Measurements from ENCODE around the gene REXO4. TPM values are rescaled to one million over a fixed set of nuclear protein-coding genes. Genes with fewer than 3 reads are reported as not detected.

Gene REXO4
- total RNA-seq, 4 donors from 2014 or later = 21.5 to 26.0 (median 21.7) TPM

- intact Hi-C loops (cut with DNase I) = no loop called here
- Histone ChIP-seq H3K36me3 (no peaks in the 10 kb centered on the region), H3K27me3 (peaks cover 0 to 49% (median 2%) of the 10 kb centered on the region in 4 donors), H3K9me3 (no peaks in the 10 kb centered on the region), H3K4me1 (peaks cover 0 to 17% (median 9%) of the 10 kb centered on the region in 3 donors), H3K4me3 (no peak overlapping the region), H3K27ac (no peak overlapping the region)
- TF ChIP-seq, protein P1, sequence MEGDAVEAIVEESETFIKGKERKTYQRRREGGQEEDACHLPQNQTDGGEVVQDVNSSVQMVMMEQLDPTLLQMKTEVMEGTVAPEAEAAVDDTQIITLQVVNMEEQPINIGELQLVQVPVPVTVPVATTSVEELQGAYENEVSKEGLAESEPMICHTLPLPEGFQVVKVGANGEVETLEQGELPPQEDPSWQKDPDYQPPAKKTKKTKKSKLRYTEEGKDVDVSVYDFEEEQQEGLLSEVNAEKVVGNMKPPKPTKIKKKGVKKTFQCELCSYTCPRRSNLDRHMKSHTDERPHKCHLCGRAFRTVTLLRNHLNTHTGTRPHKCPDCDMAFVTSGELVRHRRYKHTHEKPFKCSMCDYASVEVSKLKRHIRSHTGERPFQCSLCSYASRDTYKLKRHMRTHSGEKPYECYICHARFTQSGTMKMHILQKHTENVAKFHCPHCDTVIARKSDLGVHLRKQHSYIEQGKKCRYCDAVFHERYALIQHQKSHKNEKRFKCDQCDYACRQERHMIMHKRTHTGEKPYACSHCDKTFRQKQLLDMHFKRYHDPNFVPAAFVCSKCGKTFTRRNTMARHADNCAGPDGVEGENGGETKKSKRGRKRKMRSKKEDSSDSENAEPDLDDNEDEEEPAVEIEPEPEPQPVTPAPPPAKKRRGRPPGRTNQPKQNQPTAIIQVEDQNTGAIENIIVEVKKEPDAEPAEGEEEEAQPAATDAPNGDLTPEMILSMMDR (IDR thresholded peaks at IDR 0.05) = no peak
- TF ChIP-seq POLR2A (IDR thresholded peaks at IDR 0.05) = no peak
- WGBS, 2 donors = 98 to 100% methylated on average over 7 to 9 of the region's 12 CpGs
- no peak for DNase-seq
Measured at GRCh38 chr9:133424187-133424586, 6.4 kb upstream of the REXO4 start.

GRCh38 chr9:133423216-133423615 lies 5.4 kb upstream of the REXO4 start:
- 43 to 75% methylated on average over 3 of the region's 3 CpGs for WGBS, 2 donors
- intact Hi-C loops (cut with DNase I) = no loop called here
- Histone ChIP-seq H3K36me3 (no peaks in the 10 kb centered on the region), H3K27me3 (peaks cover 0 to 39% (median 2%) of the 10 kb centered on the region in 4 donors), H3K4me1 (peaks cover 0 to 17% (median 4%) of the 10 kb centered on the region in 3 donors), H3K27ac (no peak overlapping the region), H3K4me3 (no peak overlapping the region), H3K9me3 (no peaks in the 10 kb centered on the region)
- TF ChIP-seq POLR2A (IDR thresholded peaks at IDR 0.05) = no peak
- TF ChIP-seq, protein P1 (IDR thresholded peaks at IDR 0.05) = no peak
- DNase-seq = no peak

DNA sequence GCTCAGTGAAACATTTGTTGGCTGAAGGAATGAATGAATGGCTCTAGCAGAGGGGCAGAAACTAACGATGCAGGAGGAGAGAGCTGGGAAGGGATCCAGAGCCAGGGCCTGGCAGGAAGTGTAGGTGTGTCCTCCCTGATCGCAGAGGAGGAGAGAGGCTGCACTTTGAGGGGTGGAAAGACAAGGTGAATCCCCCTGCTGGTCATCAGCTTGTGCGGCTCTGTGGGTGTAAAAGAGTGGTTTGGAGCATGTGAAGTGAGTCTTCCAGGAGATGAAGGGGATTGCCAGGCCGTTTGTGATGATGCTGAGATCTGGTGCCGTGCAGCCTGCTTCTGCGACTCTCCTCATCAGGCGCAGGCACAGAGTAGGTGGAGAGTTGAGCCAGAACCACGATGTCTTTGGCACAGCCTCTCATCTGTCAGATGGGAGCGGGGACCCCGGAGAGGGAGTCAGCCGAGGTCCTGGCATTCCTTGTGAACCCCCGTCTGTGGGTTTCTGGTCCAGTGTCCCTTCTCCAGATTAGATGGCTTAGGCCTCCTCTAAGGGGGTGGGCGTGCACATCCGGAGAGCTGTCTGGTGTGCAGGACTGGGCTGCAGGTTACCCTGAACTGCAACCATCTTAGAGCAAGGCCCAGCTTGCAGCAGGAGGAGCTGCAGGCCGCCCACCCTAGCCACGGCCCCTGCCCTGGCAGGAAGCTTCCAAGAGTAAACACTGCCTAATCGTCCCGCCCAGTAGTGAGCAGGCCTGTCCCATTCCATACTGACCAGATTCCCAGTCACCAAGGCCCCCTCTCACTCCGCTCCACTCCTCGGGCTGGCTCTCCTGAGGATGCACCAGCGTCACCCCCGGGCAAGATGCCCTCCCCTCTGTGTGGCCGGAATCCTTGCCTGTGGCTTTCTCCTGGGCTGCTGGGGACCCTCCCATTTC lies 4.1 kb upstream of the REXO4 start, which contains the start of gene ADAMTS13:
ADAMTS13 (plus strand) TSS at position 753 of the 928 bp plus-strand sequence; CDS start at position 830, 77 bp downstream.
- Histone ChIP-seq H3K27me3 (peaks cover 0 to 26% (median 0%) of the 10 kb centered on the region in 4 donors), H3K4me3 (no peak within 1 kb of the TSS), H3K9me3 (no peaks in the 10 kb centered on the region), H3K27ac (no peak within 1 kb of the TSS), H3K4me1 (peaks cover 1 to 22% (median 5%) of the 10 kb centered on the region in 3 donors), H3K36me3 (no peaks in the 10 kb centered on the region)
- no peak for TF ChIP-seq POLR2A (IDR thresholded peaks at IDR 0.05)
- TF ChIP-seq, protein P1 (IDR thresholded peaks at IDR 0.05) = no peak
- intact Hi-C loops (cut with DNase I) = no loop called here
- DNase-seq = no peak
- 54 to 59% methylated on average over 12 to 15 of the region's 23 CpGs for WGBS, 2 donors

- Histone ChIP-seq H3K4me3 (no peak overlapping the region), H3K9me3 (no peaks in the 10 kb centered on the region), H3K27ac (no peak overlapping the region), H3K4me1 (peaks cover 9 to 36% (median 16%) of the 10 kb centered on the region in 3 donors), H3K27me3 (peaks cover 0 to 12% (median 0%) of the 10 kb centered on the region in 4 donors), H3K36me3 (peaks cover 0 to 10% (median 0%) of the 10 kb centered on the region in 3 donors)
- DNase-seq = no peak
- TF ChIP-seq, protein P1 (IDR thresholded peaks at IDR 0.05) = no peak
- TF ChIP-seq POLR2A (IDR thresholded peaks at IDR 0.05) = no peak
- WGBS, 2 donors = 55 to 64% methylated on average over 5 of the region's 5 CpGs
- intact Hi-C loops (cut with DNase I) = no loop called here
Measured at GRCh38 chr9:133420392-133420827, 2.6 kb upstream of the REXO4 start.

DNA sequence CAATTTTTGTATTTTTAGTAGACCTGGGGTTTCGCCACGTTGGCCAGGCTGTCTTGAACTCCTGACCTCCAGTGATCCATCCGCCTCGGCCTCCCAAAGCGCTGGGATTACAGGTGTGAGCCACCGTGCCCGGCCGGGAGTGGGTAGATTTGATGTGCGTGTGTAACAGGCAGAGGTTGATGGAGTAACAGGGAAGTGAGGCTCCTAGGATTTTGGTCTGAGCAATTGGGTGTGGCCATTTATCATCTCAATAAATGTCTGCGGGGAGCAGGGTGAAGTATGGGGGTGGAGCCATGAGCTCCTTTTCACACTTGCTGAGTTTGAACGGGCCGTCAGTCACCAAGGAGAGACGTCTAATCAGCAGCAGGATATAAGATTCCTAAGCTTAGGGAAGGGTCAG lies 1.2 kb upstream of the REXO4 start:
- intact Hi-C loops (cut with DNase I) = loop anchor here (10.0 kb wide), 1 partner anchor 46 kb away; no protein-coding TSS in a partner anchor
- Histone ChIP-seq H3K27ac (peak overlapping the region; percentile 73 to 89 (median 86)), H3K4me3 (no peak overlapping the region), H3K36me3 (peaks cover 0 to 24% (median 0%) of the 10 kb centered on the region in 3 donors), H3K27me3 (peaks cover 0 to under 1% (median 0%) of the 10 kb centered on the region in 4 donors), H3K9me3 (no peaks in the 10 kb centered on the region), H3K4me1 (peaks cover 9 to 48% (median 16%) of the 10 kb centered on the region in 3 donors)
- TF ChIP-seq POLR2A (IDR thresholded peaks at IDR 0.05) = no peak
- TF ChIP-seq, protein P1 (IDR thresholded peaks at IDR 0.05) = no peak
- DNase-seq = no peak
- 35 to 36% methylated on average over 4 to 6 of the region's 13 CpGs for WGBS, 2 donors

Measured in esophagus squamous epithelium (tissue), 5 donors.